CD4-positive, alpha-beta T cell treated with Interleukin-15 for 1 hour (primary cell): ENCODE data around the gene HTR3E.
"Not testable (repeated sequence)": the region's sequence is repeated elsewhere in the genome, so short reads cannot be mapped to it uniquely, and the experiment has no call there.

Source experiments
- DNase-seq: peaks from one replicate; pipeline ENCODE4 v3.0.0-alpha.2; 2020

Gene HTR3E

GRCh38 chr3:184117636-184118035, 20.8 kb downstream of the HTR3E start:
- no peak for DNase-seq

- not testable (repeated sequence) for DNase-seq
Measured at GRCh38 chr3:184121031-184121430, 24.2 kb downstream of the HTR3E start.

GRCh38 chr3:184126006-184126405, 29.1 kb downstream of the HTR3E start:
- DNase-seq: no peak

- no peak for DNase-seq
Measured at GRCh38 chr3:184129012-184129411, 32.1 kb downstream of the HTR3E start.

GRCh38 chr3:184132945-184133344, 36.1 kb downstream of the HTR3E start:
- DNase-seq: no peak

GRCh38 chr3:184133840-184134745, 37.2 kb downstream of the HTR3E start:
- DNase-seq: peak; percentile 43

- DNase-seq: no peak
Measured at GRCh38 chr3:184134746-184135148, 37.9 kb downstream of the HTR3E start.

GRCh38 chr3:184135149-184135910, 38.5 kb downstream of the HTR3E start, which contains the start of gene EIF2B5:
EIF2B5 (plus strand) TSS chr3:184135358; CDS start chr3:184135386, 28 bp downstream.
- peak; percentile 90 for DNase-seq

- DNase-seq: no peak
Measured at GRCh38 chr3:184135911-184136260, 39.0 kb downstream of the HTR3E start.

GRCh38 chr3:184140436-184140835, 43.6 kb downstream of the HTR3E start:
- no peak for DNase-seq

- DNase-seq: no peak
Measured at GRCh38 chr3:184142199-184142598, 45.3 kb downstream of the HTR3E start.

- DNase-seq: no peak
Measured at GRCh38 chr3:184143327-184143726, 46.5 kb downstream of the HTR3E start.

- no peak for DNase-seq
Measured at GRCh38 chr3:184144505-184144904, 47.6 kb downstream of the HTR3E start.

- peak; percentile 31 for DNase-seq
Measured at GRCh38 chr3:184145111-184145524, 48.3 kb downstream of the HTR3E start.

GRCh38 chr3:184145751-184146270, 48.9 kb downstream of the HTR3E start:
- no peak for DNase-seq

GRCh38 chr3:184148076-184148475, 51.2 kb downstream of the HTR3E start:
- DNase-seq: no peak

- DNase-seq: no peak
Measured at GRCh38 chr3:184149123-184149522, 52.3 kb downstream of the HTR3E start.

- not testable (repeated sequence) for DNase-seq
Measured at GRCh38 chr3:184149770-184150169, 52.9 kb downstream of the HTR3E start.

- peak; percentile 45 for DNase-seq
Measured at GRCh38 chr3:184154885-184155643, 58.2 kb downstream of the HTR3E start, which contains the start of gene DVL3. DVL3 (plus strand) TSS chr3:184155377; CDS start chr3:184155636, 259 bp downstream.

GRCh38 chr3:184155644-184156521, 59.0 kb downstream of the HTR3E start:
- no peak for DNase-seq

GRCh38 chr3:184156522-184156955, 59.7 kb downstream of the HTR3E start:
- DNase-seq: no peak
